Peyer's patch (tissue), 4 donors: Measurements from ENCODE around the gene SLFN13. TPM values are rescaled to one million over a fixed set of nuclear protein-coding genes. Genes with fewer than 3 reads are reported as not detected.
"Not testable (repeated sequence)": the region's sequence is repeated elsewhere in the genome, so short reads cannot be mapped to it uniquely, and the experiment has no call there.

Experiments
- DNase-seq, 3 donors: peaks; one replicate each; pipeline ENCODE4 v3.0.0-alpha.2; 2017 to 2019
- H3K27ac ChIP-seq, 4 donors: fragments of 200-600 bp; sonication (generic); one replicate each; pipeline ENCODE4 v1.5.1; 2016 to 2019
- H3K27me3 ChIP-seq, 2 donors: fragments of 200-600 bp; sonication (generic); one replicate each; pipeline ENCODE4 v1.5.1; 2019
- H3K36me3 ChIP-seq, 3 donors: fragments of 200-600 bp; sonication (generic); one replicate each; pipeline ENCODE4 v1.5.1; 2016 to 2019
- H3K4me1 ChIP-seq, 4 donors: fragments of 200-600 bp; sonication (generic); one replicate each; pipeline ENCODE4 v1.5.1; 2016 to 2019
- H3K4me3 ChIP-seq, 4 donors: fragments of 200-600 bp; sonication (generic); 1 replicate in 3 of 4; 2 replicates in 1 of 4; pipeline ENCODE4 v1.5.1; 2016 to 2019; ENCODE audit warnings: mild to moderate bottlenecking in 1 of 4
- H3K9me3 ChIP-seq, 4 donors: fragments of 200-600 bp; sonication (generic); one replicate each; pipeline ENCODE4 v1.5.1; 2016 to 2019; ENCODE audit warnings: mild to moderate bottlenecking in 1 of 4
- CTCF ChIP-seq, 6 experiments: fragments of 450-650 bp in 4 of 6; fragments of 200-600 bp in 2 of 6; sonication (generic) in 1 of 6; IDR thresholded peaks; one replicate each; pipeline ENCODE4 v1.5.1; 2017 to 2019; ENCODE audit warnings: antibody characterized with exemption in 6 of 6, mild to moderate bottlenecking in 3 of 6, moderate library complexity in 1 of 6
- POLR2A ChIP-seq, 2 donors: fragments of 450-650 bp; IDR thresholded peaks; one replicate each; pipeline ENCODE4 v1.5.1; 2017; ENCODE audit warnings: antibody characterized with exemption in 2 of 2, mild to moderate bottlenecking in 2 of 2, moderate library complexity in 2 of 2
- total RNA-seq, 4 donors: library from RNA; depleted of rRNA; stranded (reverse); fragments of >200 nt; gene quantifications; one replicate each; pipeline ENCODE4 v1.1.0, GENCODE V29; 2016

SLFN13 gene
- total RNA-seq, 4 donors from 2014 or later: 2.8 to 24.8 (median 4.2) TPM

- Histone ChIP-seq H3K27ac (no peak overlapping the region), H3K4me3 (no peak overlapping the region), H3K9me3 (no peaks in the 10 kb centered on the region), H3K4me1 (peaks cover 0 to 11% (median 0%) of the 10 kb centered on the region in 4 donors), H3K27me3 (no peaks in the 10 kb centered on the region), H3K36me3 (no peaks in the 10 kb centered on the region)
- no peak for TF ChIP-seq CTCF (IDR thresholded peaks at IDR 0.05)
- no peak for TF ChIP-seq POLR2A (IDR thresholded peaks at IDR 0.05)
- DNase-seq: no peak
Observed at GRCh38 chr17:35429702-35430101, 18.9 kb downstream of the SLFN13 start.

- no peaks in the 10 kb centered on the region for H3K36me3 ChIP-seq
- no peak overlapping the region for H3K27ac ChIP-seq
- DNase-seq: no peak
- no peaks in the 10 kb centered on the region for H3K9me3 ChIP-seq
- TF ChIP-seq CTCF (IDR thresholded peaks at IDR 0.05) (no peak), POLR2A (IDR thresholded peaks at IDR 0.05) (no peak)
- H3K4me3 ChIP-seq: no peak overlapping the region
- no peaks in the 10 kb centered on the region for H3K27me3 ChIP-seq
- H3K4me1 ChIP-seq: peaks cover 0 to 2% (median 0%) of the 10 kb centered on the region in 4 donors
Observed at GRCh38 chr17:35428229-35428628, 20.3 kb downstream of the SLFN13 start.

GRCh38 chr17:35423761-35424160 lies 24.8 kb downstream of the SLFN13 start:
- no peaks in the 10 kb centered on the region for H3K27me3 ChIP-seq
- no peaks in the 10 kb centered on the region for H3K4me1 ChIP-seq
- no peak overlapping the region for H3K27ac ChIP-seq
- H3K9me3 ChIP-seq: no peaks in the 10 kb centered on the region
- TF ChIP-seq POLR2A (IDR thresholded peaks at IDR 0.05) (no peak), CTCF (IDR thresholded peaks at IDR 0.05) (no peak)
- no peak overlapping the region for H3K4me3 ChIP-seq
- H3K36me3 ChIP-seq: peaks cover 0 to 4% (median 0%) of the 10 kb centered on the region in 3 donors
- DNase-seq: no peak

- H3K27me3 ChIP-seq, H3K4me3 ChIP-seq, H3K9me3 ChIP-seq, H3K4me1 ChIP-seq, DNase-seq, H3K27ac ChIP-seq, H3K36me3 ChIP-seq: not testable (repeated sequence)
Observed at GRCh38 chr17:35421069-35421468, 27.5 kb downstream of the SLFN13 start.

GRCh38 chr17:35416659-35417058 lies 31.9 kb downstream of the SLFN13 start:
- no peak for DNase-seq
- no peak for TF ChIP-seq CTCF (IDR thresholded peaks at IDR 0.05)
- TF ChIP-seq POLR2A (IDR thresholded peaks at IDR 0.05): no peak
- Histone ChIP-seq H3K27ac (no peak overlapping the region), H3K4me1 (no peaks in the 10 kb centered on the region), H3K36me3 (peaks cover 0 to 4% (median 0%) of the 10 kb centered on the region in 3 donors), H3K4me3 (no peak overlapping the region), H3K27me3 (no peaks in the 10 kb centered on the region), H3K9me3 (peaks cover 0 to 2% (median 0%) of the 10 kb centered on the region in 4 donors)

GRCh38 chr17:35414707-35415106 lies 33.9 kb downstream of the SLFN13 start:
- H3K36me3 ChIP-seq, DNase-seq, H3K9me3 ChIP-seq, H3K4me1 ChIP-seq, H3K27ac ChIP-seq, H3K4me3 ChIP-seq, H3K27me3 ChIP-seq: not testable (repeated sequence)

GRCh38 chr17:35414247-35414646 lies 34.3 kb downstream of the SLFN13 start:
- no peak for DNase-seq
- Histone ChIP-seq H3K36me3 (peaks cover 0 to 7% (median 0%) of the 10 kb centered on the region in 3 donors), H3K27me3 (no peaks in the 10 kb centered on the region), H3K4me3 (no peak overlapping the region), H3K9me3 (peaks cover 0 to 2% (median 0%) of the 10 kb centered on the region in 4 donors), H3K4me1 (no peaks in the 10 kb centered on the region), H3K27ac (no peak overlapping the region)
- no peak for TF ChIP-seq POLR2A (IDR thresholded peaks at IDR 0.05)
- TF ChIP-seq CTCF (IDR thresholded peaks at IDR 0.05): no peak
